Mucosa of descending colon (tissue), 3 donors: ENCODE data around the gene ACBD7. TPM values are rescaled to one million over a fixed set of nuclear protein-coding genes. Genes with fewer than 3 reads are reported as not detected.

Experiments used
- ATAC-seq: fragments of 200-7000 bp; cut with Tn5 transposase; one replicate; pipeline ENCODE4 v1.9.1; 2020; ENCODE audit warnings: mild to moderate bottlenecking, moderate library complexity
- DNase-seq, 3 donors: peaks; one replicate each; pipeline ENCODE4 v3.0.0-alpha.2; 2020
- H3K36me3 ChIP-seq: fragments of 200-600 bp; one replicate; pipeline ENCODE4 v1.8.0; 2021; ENCODE audit warnings: low read depth, mild to moderate bottlenecking
- H3K4me1 ChIP-seq: fragments of 200-600 bp; one replicate; pipeline ENCODE4 v1.8.0; 2021; ENCODE audit warnings: low read depth, mild to moderate bottlenecking
- H3K4me3 ChIP-seq: fragments of 200-600 bp; one replicate; pipeline ENCODE4 v1.8.0; 2021; ENCODE audit warnings: mild to moderate bottlenecking
- H3K9me3 ChIP-seq: fragments of 200-600 bp; one replicate; pipeline ENCODE4 v1.8.0; 2021; ENCODE audit warnings: mild to moderate bottlenecking
- intact Hi-C, 2 donors: fragments of 100-400 bp; cut with DNase I in 1 of 2; cut with micrococcal nuclease in 1 of 2; formaldehyde crosslinking; loops; one replicate each; pipeline versions ENCODE4 v1.11.0 to v1.11.1; 2022; cut with DNase I, micrococcal nuclease
- total RNA-seq, 3 donors: library from RNA; stranded (reverse); fragmentation: NEBNext Ultra II Directional in 2 of 3; extraction: Animal tissue kit (Norgen Biotek cat#: 25700) in 2 of 3; gene quantifications; one replicate each; pipeline versions ENCODE4 v1.2.1 to v1.2.4, GENCODE V29; 2021 to 2023
- TF ChIP-seq, protein P1 (sequence below): fragments of 200-600 bp; IDR thresholded peaks from one replicate; pipeline ENCODE4 v1.8.0; 2022; ENCODE audit warnings: antibody characterized with exemption, mild to moderate bottlenecking
- donor health status: DM: no; HTN: no; CAD: no; lungs with moderate emphysema.
- donor health status: DM: no; HTN: no; CAD: no.
- donor health status: DM: no; HTN: yes; CAD: no.

ACBD7 gene
- total RNA-seq, 3 donors from 2014 or later = 0.22 to 0.75 TPM; not detected in 1

DNA sequence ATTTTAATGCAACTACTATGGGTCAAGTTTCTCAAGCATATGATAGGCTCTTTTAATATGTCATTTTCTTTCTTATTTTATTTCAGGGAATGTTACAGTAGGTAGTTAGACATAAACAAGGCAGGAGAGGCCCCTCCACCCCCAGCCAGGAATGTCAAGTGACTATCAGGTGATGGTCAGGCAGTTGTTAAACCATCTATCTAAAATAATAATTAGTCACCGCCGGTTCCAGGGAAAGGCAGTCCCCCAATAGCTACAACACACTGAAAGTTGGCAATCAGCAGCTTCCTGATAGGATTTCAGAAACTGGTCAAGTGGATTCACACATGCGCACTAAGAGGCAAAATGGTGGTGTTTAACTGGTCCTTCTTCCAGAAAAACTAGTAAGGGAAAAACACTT is 35.5 kb downstream of the ACBD7 start:
- intact Hi-C loops = no loop called here
- ATAC-seq (no peak), DNase-seq (no peak)
- H3K4me3 ChIP-seq = no peak overlapping the region
- TF ChIP-seq, protein P1, sequence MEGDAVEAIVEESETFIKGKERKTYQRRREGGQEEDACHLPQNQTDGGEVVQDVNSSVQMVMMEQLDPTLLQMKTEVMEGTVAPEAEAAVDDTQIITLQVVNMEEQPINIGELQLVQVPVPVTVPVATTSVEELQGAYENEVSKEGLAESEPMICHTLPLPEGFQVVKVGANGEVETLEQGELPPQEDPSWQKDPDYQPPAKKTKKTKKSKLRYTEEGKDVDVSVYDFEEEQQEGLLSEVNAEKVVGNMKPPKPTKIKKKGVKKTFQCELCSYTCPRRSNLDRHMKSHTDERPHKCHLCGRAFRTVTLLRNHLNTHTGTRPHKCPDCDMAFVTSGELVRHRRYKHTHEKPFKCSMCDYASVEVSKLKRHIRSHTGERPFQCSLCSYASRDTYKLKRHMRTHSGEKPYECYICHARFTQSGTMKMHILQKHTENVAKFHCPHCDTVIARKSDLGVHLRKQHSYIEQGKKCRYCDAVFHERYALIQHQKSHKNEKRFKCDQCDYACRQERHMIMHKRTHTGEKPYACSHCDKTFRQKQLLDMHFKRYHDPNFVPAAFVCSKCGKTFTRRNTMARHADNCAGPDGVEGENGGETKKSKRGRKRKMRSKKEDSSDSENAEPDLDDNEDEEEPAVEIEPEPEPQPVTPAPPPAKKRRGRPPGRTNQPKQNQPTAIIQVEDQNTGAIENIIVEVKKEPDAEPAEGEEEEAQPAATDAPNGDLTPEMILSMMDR = no peak
- H3K36me3 ChIP-seq = no peaks in the 10 kb centered on the region
- no peaks in the 10 kb centered on the region for H3K9me3 ChIP-seq
- H3K4me1 ChIP-seq = no peaks in the 10 kb centered on the region

DNA sequence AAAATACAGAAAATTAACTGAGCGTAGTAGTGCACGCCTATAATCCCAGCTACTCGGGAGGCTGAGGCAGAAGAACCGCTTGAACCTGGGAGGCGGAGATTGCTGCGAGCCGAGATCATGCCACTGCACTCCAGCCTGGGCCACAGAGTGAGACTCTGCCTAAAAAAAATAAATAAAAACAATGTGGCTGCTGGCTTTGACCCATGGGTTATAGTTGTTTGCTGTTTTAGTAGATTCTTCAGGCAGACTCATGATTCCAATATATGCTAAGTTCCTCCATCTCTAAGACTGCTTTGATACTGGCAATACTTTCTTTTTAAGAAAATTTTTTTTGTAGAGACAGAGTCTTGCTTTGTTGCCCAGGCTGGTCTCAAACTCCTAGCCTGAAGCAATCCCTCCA is 36.5 kb downstream of the ACBD7 start:
- H3K4me1 ChIP-seq = no peaks in the 10 kb centered on the region
- DNase-seq (no peak), ATAC-seq (no peak)
- intact Hi-C loops = no loop called here
- H3K9me3 ChIP-seq = no peaks in the 10 kb centered on the region
- H3K4me3 ChIP-seq = no peak overlapping the region
- TF ChIP-seq, protein P1 = no peak
- H3K36me3 ChIP-seq = no peaks in the 10 kb centered on the region

DNA sequence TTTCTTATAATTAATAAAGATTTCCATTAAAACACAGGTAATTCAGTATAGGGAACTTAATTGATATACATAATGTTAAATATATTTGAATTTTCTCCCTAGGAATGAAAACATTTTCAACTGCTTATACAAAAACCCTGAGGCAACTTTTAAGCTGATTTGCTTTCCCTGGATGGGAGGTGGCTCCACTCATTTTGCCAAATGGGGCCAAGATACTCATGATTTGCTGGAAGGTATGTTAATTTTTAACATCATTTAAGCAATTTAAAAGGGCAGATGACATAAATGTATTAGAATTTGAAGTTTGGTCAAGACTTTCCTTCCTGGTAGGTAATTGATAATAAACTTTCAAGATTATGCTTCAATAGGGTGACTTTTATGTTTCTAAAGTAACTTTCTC is 39.0 kb downstream of the ACBD7 start:
- no peak for DNase-seq
- no peak for ATAC-seq

DNA sequence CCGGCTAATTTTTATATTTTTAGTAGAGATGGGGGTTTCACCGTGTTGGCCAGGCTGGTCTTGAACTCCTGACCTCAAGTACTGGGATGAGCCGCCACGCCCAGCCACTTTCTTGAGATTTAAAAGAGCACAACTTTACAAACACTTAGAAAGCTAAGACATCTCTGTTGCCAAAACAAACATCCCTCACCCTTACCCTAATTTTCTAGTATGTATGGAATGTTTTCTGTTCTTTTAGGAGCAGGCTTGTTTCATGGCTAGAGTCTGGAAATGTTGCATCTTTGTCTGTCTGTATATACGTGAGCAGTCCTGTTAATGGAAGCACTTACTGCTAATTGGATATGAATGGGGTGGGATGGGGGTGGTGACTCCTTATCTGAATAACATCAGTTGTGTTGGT is 42.0 kb downstream of the ACBD7 start:
- no peaks in the 10 kb centered on the region for H3K36me3 ChIP-seq
- no peaks in the 10 kb centered on the region for H3K9me3 ChIP-seq
- DNase-seq = no peak
- ATAC-seq = no peak
- TF ChIP-seq, protein P1 = no peak
- no peak overlapping the region for H3K4me3 ChIP-seq
- H3K4me1 ChIP-seq = no peaks in the 10 kb centered on the region
- intact Hi-C loops = no loop called here

More for the DNA sequence above, 39.0 kb downstream of the ACBD7 start:
- Histone ChIP-seq H3K9me3 (no peaks in the 10 kb centered on the region), H3K4me1 (no peaks in the 10 kb centered on the region), H3K36me3 (no peaks in the 10 kb centered on the region), H3K4me3 (no peak overlapping the region)
- TF ChIP-seq, protein P1 = no peak
- intact Hi-C loops = no loop called here

DNA sequence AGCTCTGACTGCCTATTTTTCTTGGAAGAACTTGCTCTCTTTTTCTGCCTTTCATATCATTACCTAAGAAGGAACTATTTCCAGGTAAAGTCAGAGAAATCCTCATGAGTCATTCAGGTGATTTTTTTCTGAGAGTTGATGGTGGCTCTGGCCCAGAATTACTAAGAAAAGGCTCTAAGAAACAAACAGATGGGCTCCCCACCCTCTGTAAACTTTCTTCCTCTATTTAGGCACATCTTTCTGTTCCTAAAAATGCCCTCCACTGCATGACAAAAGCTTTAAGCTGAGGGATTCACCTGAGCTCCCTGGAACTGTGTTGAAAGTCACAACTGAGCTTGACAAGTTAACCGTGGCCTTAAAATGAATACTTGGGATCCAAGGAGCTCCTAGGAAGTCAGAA is 43.2 kb downstream of the ACBD7 start:
- DNase-seq (no peak), ATAC-seq (no peak)
- no peaks in the 10 kb centered on the region for H3K4me1 ChIP-seq
- intact Hi-C loops = no loop called here
- TF ChIP-seq, protein P1 = no peak
- H3K9me3 ChIP-seq = no peaks in the 10 kb centered on the region
- no peak overlapping the region for H3K4me3 ChIP-seq
- no peaks in the 10 kb centered on the region for H3K36me3 ChIP-seq

DNA sequence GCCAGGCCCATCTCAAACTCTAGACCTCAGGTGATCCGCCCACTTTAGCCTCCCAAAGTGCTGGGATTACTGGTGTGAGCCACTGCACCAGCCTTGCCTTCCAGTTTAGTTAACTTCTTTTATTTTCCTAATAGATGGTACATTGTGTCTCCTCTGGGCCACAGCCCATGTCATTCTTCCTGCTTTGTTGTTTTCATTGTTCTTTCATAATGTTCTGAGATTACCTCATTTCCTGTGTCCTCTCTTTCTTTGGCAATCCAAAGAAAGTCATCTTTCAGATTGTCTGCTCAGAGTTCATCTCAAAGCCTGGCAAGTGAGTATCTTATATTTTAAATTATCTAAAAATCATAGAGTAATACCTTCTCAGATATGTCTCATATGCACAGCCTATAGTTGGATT is 44.9 kb downstream of the ACBD7 start, which contains the start of gene OLAH:
OLAH (plus strand) TSS at position 270 of the 400 bp plus-strand sequence. CDS start 3,346 bp downstream, outside the sequence.
- no peaks in the 10 kb centered on the region for H3K4me1 ChIP-seq
- no peaks in the 10 kb centered on the region for H3K9me3 ChIP-seq
- intact Hi-C loops = no loop called here
- no peak within 1 kb of the TSS for H3K4me3 ChIP-seq
- H3K36me3 ChIP-seq = no peaks in the 10 kb centered on the region
- ATAC-seq (no peak), DNase-seq (no peak)
- TF ChIP-seq, protein P1 = no peak
